Activated naive CD4-positive, alpha-beta T cell treated with anti-CD3 and anti-CD28 coated beads, Interleukin-2, amount 50 U/mL, for 16 hours (primary cell): ENCODE data around the gene MLKL.

Source experiments
- DNase-seq: peaks from one replicate; pipeline ENCODE4 v3.0.0-alpha.2; 2020

Gene MLKL

DNA sequence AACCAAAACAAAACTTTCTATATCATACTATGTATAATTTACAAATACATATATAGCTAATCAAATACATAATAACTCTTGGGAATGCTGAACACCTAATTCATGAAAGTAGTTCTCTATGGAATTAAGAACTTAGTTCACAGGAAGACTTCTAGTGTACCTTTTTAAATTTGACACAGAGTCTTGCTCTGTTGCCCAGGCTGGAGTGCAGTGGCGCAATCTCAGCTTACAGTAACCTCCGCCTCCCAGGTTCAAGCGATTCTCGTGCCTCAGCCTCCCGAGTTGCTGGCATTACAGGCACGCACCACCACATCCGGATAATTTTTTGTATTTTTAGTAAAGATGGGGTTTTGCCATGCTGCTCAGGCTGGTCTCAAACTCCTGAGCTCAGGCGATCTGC, 58.7 kb downstream of the MLKL start:
- DNase-seq: no peak

DNA sequence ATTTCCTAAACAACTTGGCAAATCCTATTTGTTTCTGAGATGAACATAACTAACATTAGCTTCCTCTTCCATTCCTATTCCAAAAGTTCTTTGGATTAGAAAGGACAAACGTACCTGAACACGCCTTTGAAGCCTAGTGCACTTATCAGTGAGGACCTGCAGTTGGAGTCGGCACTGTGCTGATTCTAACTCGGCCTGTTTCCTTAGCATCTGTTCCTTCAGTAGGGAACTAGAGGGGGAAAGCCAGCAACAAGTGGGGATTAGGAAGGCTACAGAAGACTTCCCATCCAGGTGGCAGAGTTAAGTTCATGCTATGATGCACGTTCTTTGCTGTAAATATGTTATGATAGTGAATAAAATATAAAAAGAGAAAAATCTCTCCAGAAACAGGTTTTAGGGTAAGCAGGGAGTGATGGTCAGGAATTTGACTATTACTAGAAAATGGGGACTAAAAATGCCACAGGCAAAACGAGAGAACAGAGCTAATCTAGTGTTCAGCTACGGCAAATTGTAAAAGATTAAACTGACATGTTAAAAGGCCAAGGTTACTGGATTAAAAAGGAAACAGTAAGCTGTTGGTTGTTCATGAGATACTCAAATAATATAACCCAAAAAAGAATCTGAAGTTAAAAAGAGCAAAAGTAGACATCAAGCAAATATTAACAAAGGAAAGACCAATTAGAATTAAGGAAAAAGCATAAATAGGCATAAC, 62.8 kb downstream of the MLKL start:
- DNase-seq: no peak

DNA sequence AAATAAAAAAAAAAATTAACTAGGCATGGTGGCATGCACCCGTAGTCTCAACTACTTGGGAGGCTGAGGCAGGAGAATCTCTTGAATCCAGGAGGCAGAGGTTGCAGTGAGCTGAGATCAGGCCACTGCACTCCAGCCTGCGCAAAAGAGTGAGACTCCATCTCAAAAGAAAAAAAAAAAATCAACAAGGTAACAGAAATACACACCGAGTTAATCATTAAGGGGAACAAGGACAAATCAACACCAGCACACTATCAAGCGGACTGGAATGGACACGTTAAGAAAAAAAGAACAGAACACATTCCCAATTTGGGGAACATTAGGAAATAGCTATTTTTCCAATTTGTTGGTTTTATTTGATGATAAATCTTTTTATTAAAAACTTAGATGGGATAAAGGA, 65.4 kb downstream of the MLKL start:
- DNase-seq: no peak

DNA sequence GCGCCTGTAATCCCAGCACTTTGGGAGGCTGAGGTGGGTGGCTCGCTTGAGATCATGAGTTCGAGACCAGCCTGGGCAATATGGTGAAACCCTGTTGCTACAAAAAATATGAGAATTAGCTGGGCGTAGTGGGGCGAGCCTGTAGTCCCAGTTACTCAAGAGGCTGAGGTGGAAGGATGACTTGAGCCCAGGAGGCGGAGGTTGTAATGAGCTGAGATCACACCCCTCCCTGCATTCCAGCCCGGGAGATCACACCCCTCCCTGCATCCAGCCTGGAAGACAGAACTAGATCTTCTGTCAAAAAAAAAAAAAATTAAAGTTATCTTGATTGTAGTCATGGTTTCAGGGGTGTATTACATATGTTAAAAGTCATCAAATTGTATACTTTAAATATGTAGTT, 67.0 kb downstream of the MLKL start:
- no peak for DNase-seq

DNA sequence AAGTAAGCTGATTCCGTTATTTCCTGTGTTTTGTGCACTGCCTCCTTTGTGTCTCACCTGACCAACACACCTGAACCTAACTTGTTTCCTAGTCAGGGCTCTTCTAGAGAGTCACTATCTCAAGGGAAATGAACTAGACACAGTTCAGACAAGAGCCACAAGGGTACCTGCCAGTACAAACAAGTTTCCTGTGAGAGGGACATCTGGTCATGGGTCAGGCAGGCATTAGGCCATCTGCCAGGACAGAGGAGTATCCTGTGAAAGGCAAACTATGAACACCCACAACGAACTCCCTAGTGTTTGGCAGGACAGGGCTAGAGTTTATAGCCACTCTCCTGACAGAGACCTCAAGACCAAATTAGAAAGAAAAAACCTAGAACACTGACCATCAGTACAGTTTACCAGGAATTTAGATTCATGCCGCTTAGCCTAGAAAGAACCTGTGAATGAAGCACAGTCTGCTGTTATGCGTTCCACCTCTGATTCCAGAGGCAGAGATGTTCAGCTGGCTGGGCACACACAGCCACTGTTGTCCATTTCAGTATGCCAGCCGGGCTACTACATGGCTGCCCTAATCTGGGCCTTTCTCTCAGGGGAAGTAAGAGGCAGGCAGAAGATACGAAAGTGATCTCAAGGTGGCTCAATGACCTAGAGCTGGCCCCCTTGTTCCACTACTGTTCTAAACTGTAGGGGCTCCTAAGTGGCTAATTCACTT, 73.0 kb downstream of the MLKL start:
- DNase-seq: no peak

DNA sequence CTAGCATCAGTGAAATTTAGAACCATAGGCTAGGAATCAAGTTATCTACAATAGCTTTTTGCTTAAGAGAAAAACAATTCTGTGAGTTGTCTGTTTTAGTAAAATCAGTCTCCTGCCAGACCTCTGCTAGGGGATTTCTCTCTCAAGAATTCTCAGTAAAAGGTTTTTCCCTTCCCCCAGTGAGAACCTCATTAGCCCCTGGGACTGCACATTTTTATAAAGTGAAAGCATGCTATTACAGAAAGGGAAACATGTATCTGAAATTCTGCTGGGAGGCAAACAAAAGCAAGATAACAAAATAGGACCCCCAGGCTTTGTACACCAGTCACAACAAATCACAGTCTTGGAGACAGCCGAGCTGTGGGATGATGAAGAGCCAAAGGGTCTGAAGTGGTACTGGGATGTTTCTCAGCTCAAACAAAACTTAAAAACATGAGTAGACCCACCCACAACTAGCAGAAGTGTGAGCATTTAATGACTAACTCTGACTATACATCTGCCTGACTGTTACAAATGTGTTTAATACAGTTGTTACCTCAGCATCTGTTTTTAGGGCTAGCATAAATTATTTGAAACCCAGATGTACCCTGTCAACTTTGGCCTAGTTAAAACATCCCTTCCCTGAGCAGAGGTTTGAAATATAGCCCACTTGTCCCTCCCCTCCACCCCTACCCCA, 73.8 kb downstream of the MLKL start:
- no peak for DNase-seq

DNA sequence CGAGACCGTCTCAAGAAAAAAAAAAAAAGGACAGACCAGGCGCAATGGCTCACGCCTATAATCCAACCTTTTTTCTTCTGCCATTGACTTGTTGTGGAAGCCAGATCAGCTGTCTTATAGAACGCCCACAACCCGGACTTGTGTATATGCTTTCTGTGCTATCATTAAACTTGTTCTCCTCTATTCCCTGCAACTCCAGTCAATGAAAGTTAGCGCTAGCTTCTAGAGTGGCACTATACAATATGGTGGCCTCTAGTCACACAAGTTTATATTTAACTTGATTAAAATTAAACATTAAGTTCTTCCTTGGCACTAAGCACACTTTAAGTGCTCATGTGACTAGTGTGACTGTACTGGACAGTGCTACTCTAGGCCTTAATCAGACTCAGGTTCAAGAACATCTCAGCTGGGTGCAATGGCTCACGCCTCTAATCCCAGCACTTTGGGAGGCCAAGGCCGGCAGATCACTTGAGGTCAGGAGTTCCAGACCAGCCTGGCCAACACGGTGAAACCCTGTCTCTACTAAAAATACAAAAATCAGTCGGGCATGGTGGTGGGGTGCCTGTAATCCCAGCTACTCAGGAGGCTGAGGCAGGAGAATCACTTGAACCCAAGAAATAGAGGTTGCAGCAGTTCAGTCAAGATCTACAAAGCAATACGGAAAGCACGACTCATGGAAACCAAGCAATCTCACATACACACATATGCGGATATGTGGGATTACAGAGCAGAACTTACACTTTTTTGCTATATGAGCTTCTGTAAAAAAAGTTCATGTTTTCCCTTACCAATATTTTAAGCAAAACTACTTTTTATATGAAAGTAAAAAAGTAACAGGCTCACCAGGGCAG, 74.9 kb downstream of the MLKL start:
- no peak for DNase-seq

DNA sequence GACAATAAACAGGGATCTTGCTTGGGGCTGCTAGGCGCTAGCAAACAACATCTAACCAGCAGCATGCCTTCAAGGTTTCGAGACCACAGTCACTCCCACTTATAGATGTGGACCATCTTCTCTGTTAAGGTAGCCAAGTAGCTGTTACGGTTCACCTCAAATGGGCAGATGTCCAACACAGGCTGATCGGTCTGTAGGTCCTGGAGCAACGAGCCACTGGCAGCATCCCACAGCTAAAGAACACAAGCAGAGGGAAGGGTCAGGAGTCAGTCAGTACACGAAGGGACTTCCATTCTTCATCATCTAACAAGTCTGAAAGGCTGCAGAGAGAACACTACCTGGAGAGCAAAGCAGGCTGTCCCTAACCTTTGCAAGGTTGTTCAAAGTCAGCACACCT, 76.8 kb downstream of the MLKL start:
- no peak for DNase-seq

DNA sequence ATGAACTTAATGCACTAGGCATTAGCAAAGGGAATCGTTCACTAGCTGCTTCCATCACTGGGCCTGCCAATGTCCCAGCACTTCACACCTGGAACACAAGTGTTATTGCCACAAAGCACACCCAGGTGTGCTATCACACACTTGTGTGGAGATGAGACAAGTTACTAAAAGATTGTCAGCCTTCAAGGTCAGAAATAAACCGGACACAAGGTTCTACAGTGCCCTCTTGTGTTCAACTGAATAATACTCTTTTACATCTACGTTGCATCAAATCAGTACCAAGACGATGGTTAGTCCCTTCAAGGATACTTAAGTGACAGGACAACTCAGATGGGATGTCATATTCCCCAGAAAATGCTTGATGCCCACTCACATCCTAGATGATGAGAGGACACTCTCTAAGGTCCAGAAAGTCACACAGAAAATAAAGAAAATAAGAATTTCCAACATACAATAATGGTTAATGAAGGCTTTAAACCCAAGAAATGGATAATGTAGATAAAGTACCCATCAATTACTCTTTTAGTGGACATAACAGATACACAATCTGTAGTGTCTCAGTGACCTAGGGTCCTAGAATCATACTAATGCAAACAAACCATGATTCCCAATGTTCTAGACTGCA, 77.3 kb downstream of the MLKL start:
- no peak for DNase-seq

DNA sequence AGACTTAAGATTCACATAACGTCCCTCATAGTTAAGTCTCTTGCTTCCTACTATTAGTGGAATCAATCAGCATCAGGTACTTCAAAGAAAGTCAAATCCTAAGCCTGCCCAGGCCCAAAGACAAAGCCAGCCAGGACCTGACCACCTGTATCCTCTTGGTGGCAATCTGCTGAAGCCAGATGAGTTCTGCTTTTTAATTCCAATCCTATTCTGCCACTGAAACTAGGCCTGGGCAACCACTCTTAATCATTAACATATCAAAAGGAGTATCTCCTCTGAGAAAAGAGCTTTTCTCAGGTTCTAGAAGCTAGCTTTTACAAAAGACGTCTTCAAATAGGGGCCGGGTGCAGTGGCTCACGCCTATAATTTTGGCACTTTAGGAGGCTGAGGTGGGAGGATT, 78.7 kb downstream of the MLKL start:
- DNase-seq: no peak
